ENCODE data around the gene P3H1. TPM values are rescaled to one million over a fixed set of nuclear protein-coding genes. Genes with fewer than 3 reads are reported as not detected.

P3H1 gene
- total RNA-seq, 1 experiment from 2014 or later = 47.1 TPM

- H3K27me3 ChIP-seq (ENCODE audit: insufficient read depth, low read length) = no peaks in the 10 kb centered on the region
- H3K79me1 ChIP-seq (ENCODE audit: insufficient read depth, low read depth, low read length, poor library complexity, severe bottlenecking) = no peaks in the 10 kb centered on the region
- TF ChIP-seq, protein P1, sequence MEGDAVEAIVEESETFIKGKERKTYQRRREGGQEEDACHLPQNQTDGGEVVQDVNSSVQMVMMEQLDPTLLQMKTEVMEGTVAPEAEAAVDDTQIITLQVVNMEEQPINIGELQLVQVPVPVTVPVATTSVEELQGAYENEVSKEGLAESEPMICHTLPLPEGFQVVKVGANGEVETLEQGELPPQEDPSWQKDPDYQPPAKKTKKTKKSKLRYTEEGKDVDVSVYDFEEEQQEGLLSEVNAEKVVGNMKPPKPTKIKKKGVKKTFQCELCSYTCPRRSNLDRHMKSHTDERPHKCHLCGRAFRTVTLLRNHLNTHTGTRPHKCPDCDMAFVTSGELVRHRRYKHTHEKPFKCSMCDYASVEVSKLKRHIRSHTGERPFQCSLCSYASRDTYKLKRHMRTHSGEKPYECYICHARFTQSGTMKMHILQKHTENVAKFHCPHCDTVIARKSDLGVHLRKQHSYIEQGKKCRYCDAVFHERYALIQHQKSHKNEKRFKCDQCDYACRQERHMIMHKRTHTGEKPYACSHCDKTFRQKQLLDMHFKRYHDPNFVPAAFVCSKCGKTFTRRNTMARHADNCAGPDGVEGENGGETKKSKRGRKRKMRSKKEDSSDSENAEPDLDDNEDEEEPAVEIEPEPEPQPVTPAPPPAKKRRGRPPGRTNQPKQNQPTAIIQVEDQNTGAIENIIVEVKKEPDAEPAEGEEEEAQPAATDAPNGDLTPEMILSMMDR (conservative IDR thresholded peaks at IDR 0.05) = no peak
- H3K23ac ChIP-seq (ENCODE audit: insufficient read length, low read depth, low read length) = no peak within 1 kb of the TSS
- H3K9ac ChIP-seq (ENCODE audit: extremely low read depth, insufficient read length, low read length) = no peak within 1 kb of the TSS
- no peak within 1 kb of the TSS for H4K91ac ChIP-seq (ENCODE audit: insufficient read length, low read depth, low read length)
- H2AK5ac ChIP-seq (ENCODE audit: insufficient read length, low read length) = no peak within 1 kb of the TSS
- no peak within 1 kb of the TSS for H3K27ac ChIP-seq (ENCODE audit: insufficient read length, low read depth, low read length)
- no peak within 1 kb of the TSS for H2BK12ac ChIP-seq (ENCODE audit: insufficient read length, low read depth, low read length)
- H2AFZ ChIP-seq (ENCODE audit: low read length) = no peak within 1 kb of the TSS
- no peak within 1 kb of the TSS for H3K4ac ChIP-seq (ENCODE audit: low read depth, low read length)
- Mint-ChIP-seq H3K9me3 (no peaks in the 10 kb centered on the region), H3K4me1 (peaks cover 43 to 51% of the 10 kb centered on the region in 2 experiments), H3K36me3 (ENCODE audit: insufficient read depth in 1 of 3, low read depth in 3 of 3) (no peaks in the 10 kb centered on the region), H3K27ac (peak within 1 kb of the TSS; percentile 21 to 89 (median 87); a peak in 5 of 7 replicates), H3K4me3 (peak within 1 kb of the TSS; percentile 47 to 64), H3K27me3 (ENCODE audit: low read depth) (no peaks in the 10 kb centered on the region; the same call in none of the 2 replicates)
- H3K4me1 ChIP-seq (ENCODE audit: insufficient read depth, low read length) = no peaks in the 10 kb centered on the region; the same call in 1 of the 2 replicates
- no peaks in the 10 kb centered on the region for H3K79me2 ChIP-seq (ENCODE audit: insufficient read depth, low read length)
- no peak within 1 kb of the TSS for H3T11ph ChIP-seq (ENCODE audit: low read length)
- H3K14ac ChIP-seq (ENCODE audit: insufficient read depth, low read length) = peak within 1 kb of the TSS; percentile 74; the same call in 1 of the 2 replicates
- H3K23me2 ChIP-seq (ENCODE audit: insufficient read length, low read depth, low read length, poor library complexity, severe bottlenecking) = no peaks in the 10 kb centered on the region
- H3K18ac ChIP-seq (ENCODE audit: insufficient read length, low read depth, low read length) = no peak within 1 kb of the TSS
- H2BK20ac ChIP-seq (ENCODE audit: low read depth, low read length, poor library complexity, severe bottlenecking) = no peak within 1 kb of the TSS
- no peak within 1 kb of the TSS for H2BK120ac ChIP-seq (ENCODE audit: low read depth, low read length, poor library complexity, severe bottlenecking)
- H3K56ac ChIP-seq (ENCODE audit: insufficient read length, low read depth, low read length) = no peak within 1 kb of the TSS
- H4K5ac ChIP-seq (ENCODE audit: insufficient read length, low read depth, low read length) = no peak within 1 kb of the TSS
- no peak within 1 kb of the TSS for H2BK5ac ChIP-seq (ENCODE audit: insufficient read length, low read length)
- no peak within 1 kb of the TSS for H4K8ac ChIP-seq (replicated peaks; ENCODE audit: insufficient read length, low read depth, low read length)
- H2BK15ac ChIP-seq (ENCODE audit: low read depth, low read length) = no peak within 1 kb of the TSS
- peak; percentile 97 for DNase-seq
- no peaks in the 10 kb centered on the region for H3K9me3 ChIP-seq (ENCODE audit: control insufficient read depth, low read depth, low read length)
- H4K20me1 ChIP-seq (ENCODE audit: control insufficient read depth, insufficient read depth, insufficient read length) = no peaks in the 10 kb centered on the region
- peak within 1 kb of the TSS; percentile 29 for H3K4me2 ChIP-seq (ENCODE audit: insufficient read depth, insufficient read length, low read length)
- WGBS (ENCODE audit: extremely low coverage, insufficient read length, low lambda C conversion rate) = no CpG with 5 or more reads among the region's 27 CpGs
Observed at GRCh38 chr1:42739753-42740700, 26.8 kb downstream of the P3H1 start, which contains the start of gene CLDN19. Gene CLDN19, minus strand, starts transcription at chr1:42740236. Its CDS starts 173 bp downstream, at chr1:42740063.

All from H9 (cell line).